Neural progenitor cell (in vitro differentiated cells): ENCODE results near the gene TRAK1. TPM values are rescaled to one million over a fixed set of nuclear protein-coding genes. Genes with fewer than 3 reads are reported as not detected.

Source experiments
- DNase-seq: peaks from one replicate; pipeline ENCODE4 v3.0.0-alpha.2; 2016; ENCODE audit warnings: low spot score
- H2AFZ ChIP-seq: fragments of 200-600 bp; sonication (generic); replicated peaks from 2 replicates; pipeline ENCODE4 v1.6.1; 2016; ENCODE audit warnings: antibody characterized with exemption
- H3F3A ChIP-seq: fragments of 200-600 bp; sonication (generic); 2 replicates; pipeline ENCODE4 v1.6.1; 2016; ENCODE audit warnings: antibody characterized with exemption, low read depth
- H3K27ac ChIP-seq: fragments of 200-600 bp; sonication (generic); 2 replicates; pipeline ENCODE4 v1.5.1; 2016; ENCODE audit warnings: mild to moderate bottlenecking
- H3K27me3 ChIP-seq: fragments of 200-600 bp; sonication (generic); 2 replicates; pipeline ENCODE4 v1.6.1; 2016; ENCODE audit warnings: mild to moderate bottlenecking, moderate library complexity
- H3K36me3 ChIP-seq: fragments of 200-600 bp; sonication (generic); 2 replicates; pipeline ENCODE4 v1.5.1; 2016
- H3K4me1 ChIP-seq: fragments of 200-600 bp; sonication (generic); 2 replicates; pipeline ENCODE4 v1.6.1; 2016; ENCODE audit warnings: mixed run types
- H3K4me2 ChIP-seq: fragments of 200-600 bp; sonication (generic); 2 replicates; pipeline ENCODE4 v1.6.1; 2016
- H3K4me3 ChIP-seq: fragments of 200-600 bp; sonication (generic); 2 replicates; pipeline ENCODE4 v1.5.1; 2016
- H3K79me2 ChIP-seq: fragments of 200-600 bp; sonication (generic); 2 replicates; pipeline ENCODE4 v1.6.1; 2016; ENCODE audit warnings: low read depth
- H3K9ac ChIP-seq: fragments of 200-600 bp; sonication (generic); 2 replicates; pipeline ENCODE4 v1.6.1; 2016
- H3K9me3 ChIP-seq: fragments of 200-600 bp; sonication (generic); 2 replicates; pipeline ENCODE4 v1.5.1; 2016; ENCODE audit warnings: low read depth
- H4K20me1 ChIP-seq: fragments of 200-600 bp; sonication (generic); 2 replicates; pipeline ENCODE4 v1.6.1; 2016; ENCODE audit warnings: low read depth
- H3K27ac Mint-ChIP-seq: 3 replicates; pipeline ENCODE4 v1.8.0; 2021; ENCODE audit warnings: mixed read lengths
- H3K27me3 Mint-ChIP-seq: 2 replicates; pipeline ENCODE4 v1.8.0; 2022; ENCODE audit warnings: low read depth, mild to moderate bottlenecking, inconsistent platforms, moderate library complexity, mixed read lengths; ENCODE audit not compliant: insufficient read depth
- H3K36me3 Mint-ChIP-seq: 3 replicates; pipeline ENCODE4 v1.8.0; 2021; ENCODE audit warnings: mixed read lengths
- H3K4me1 Mint-ChIP-seq: 3 replicates; pipeline ENCODE4 v1.8.0; 2021; ENCODE audit warnings: mixed read lengths
- H3K4me3 Mint-ChIP-seq: 3 replicates; pipeline ENCODE4 v1.8.0; 2021; ENCODE audit warnings: mild to moderate bottlenecking, moderate library complexity, mixed read lengths
- H3K9me3 Mint-ChIP-seq: 3 replicates; pipeline ENCODE4 v1.8.0; 2020; ENCODE audit warnings: mixed read lengths
- CTCF ChIP-seq: fragments of 200-600 bp; sonication (generic); IDR thresholded peaks from 2 replicates; pipeline ENCODE4 v1.5.1; 2017; ENCODE audit warnings: antibody characterized with exemption, mild to moderate bottlenecking
- EZH2 ChIP-seq: fragments of 200-600 bp; sonication (generic); IDR thresholded peaks from 2 replicates; pipeline ENCODE4 v1.6.1; 2017; ENCODE audit warnings: antibody characterized with exemption, mild to moderate bottlenecking, moderate library complexity
- EZH2phosphoT487 ChIP-seq: fragments of 200-600 bp; sonication (generic); IDR thresholded peaks from 2 replicates; pipeline ENCODE4 v1.6.1; 2017; ENCODE audit warnings: antibody characterized with exemption
- small RNA-seq: library from RNA; depleted of rRNA; stranded (forward); fragments of <200 nt; gene quantifications from one replicate; pipeline ENCODE3, GENCODE V24; 2015
- total RNA-seq: library from RNA; depleted of rRNA; stranded (reverse); fragments of >200 nt; gene quantifications from 2 replicates; pipeline ENCODE4 v1.2.3, GENCODE V29; 2015; ENCODE audit warnings: low replicate concordance

TRAK1 gene
- total RNA-seq, 1 donor from 2014 or later, result 32.2 TPM

GRCh38 chr3:42275217-42275616, 184.1 kb downstream of the TRAK1 start:
- no peak for DNase-seq
- Histone ChIP-seq H3K4me2 (no peak overlapping the region), H3F3A (no peaks in the 10 kb centered on the region), H3K4me1 (no peaks in the 10 kb centered on the region), H3K27me3 (no peaks in the 10 kb centered on the region), H3K9ac (no peak overlapping the region), H3K36me3 (no peaks in the 10 kb centered on the region), H2AFZ (no peak overlapping the region), H3K79me2 (no peaks in the 10 kb centered on the region), H3K27ac (no peak overlapping the region), H4K20me1 (no peaks in the 10 kb centered on the region), H3K9me3 (no peaks in the 10 kb centered on the region), H3K4me3 (no peak overlapping the region)
- peaks cover 27% of the 10 kb centered on the region for H3K9me3 Mint-ChIP-seq
- no peak for TF ChIP-seq CTCF
- TF ChIP-seq EZH2, result no peak
- no peak for TF ChIP-seq EZH2phosphoT487
- H3K4me3 Mint-ChIP-seq, result no peak overlapping the region
- peaks cover 14% of the 10 kb centered on the region for H3K27me3 Mint-ChIP-seq
- H3K27ac Mint-ChIP-seq, result no peak overlapping the region
- H3K4me1 Mint-ChIP-seq, result no peaks in the 10 kb centered on the region
- H3K36me3 Mint-ChIP-seq, result no peaks in the 10 kb centered on the region

Small RNAs within 50 kb of the gene (small RNA-seq; reads per million reads assigned to genes)
- not detected for gene RNU4-78P

Other genes starting within 250 kb of the TRAK1 start
- 27.2 and 33.0 TPM in 2 replicates for gene ULK4, start 129.3 kb upstream of the TRAK1 start, total RNA-seq
- gene CCK, start 174.8 kb downstream of the TRAK1 start, total RNA-seq, result 1.1 and 3.4 TPM in 2 replicates